Retina (tissue), 1 donor: ENCODE results near the gene ELMO1.

Experiments used
- DNase-seq: peaks from one replicate; pipeline ENCODE4 v3.0.0-alpha.2; 2016

The ELMO1 gene

GRCh38 chr7:37448636-37449361, at the start of gene ELMO1:
Gene ELMO1 (minus strand): TSS chr7:37448864. CDS start chr7:37342690, 106,174 bp downstream.
- DNase-seq, result peak; percentile 92

- DNase-seq, result no peak
Measured at GRCh38 chr7:37497576-37497975, 48.9 kb upstream of the ELMO1 start.

GRCh38 chr7:37495574-37496184, 47.0 kb upstream of the ELMO1 start:
- DNase-seq, result no peak

GRCh38 chr7:37494926-37495325, 46.3 kb upstream of the ELMO1 start:
- DNase-seq, result no peak

- no peak for DNase-seq
Measured at GRCh38 chr7:37493810-37494209, 45.1 kb upstream of the ELMO1 start.

GRCh38 chr7:37493123-37493522, 44.5 kb upstream of the ELMO1 start:
- no peak for DNase-seq

- no peak for DNase-seq
Measured at GRCh38 chr7:37491919-37492694, 43.4 kb upstream of the ELMO1 start.

- DNase-seq, result no peak
Measured at GRCh38 chr7:37489703-37490102, 41.0 kb upstream of the ELMO1 start.

GRCh38 chr7:37488163-37488764, 39.6 kb upstream of the ELMO1 start:
- no peak for DNase-seq

- no peak for DNase-seq
Measured at GRCh38 chr7:37484426-37485073, 35.9 kb upstream of the ELMO1 start.

GRCh38 chr7:37483627-37484026, 35.0 kb upstream of the ELMO1 start:
- DNase-seq, result no peak

GRCh38 chr7:37482953-37483352, 34.3 kb upstream of the ELMO1 start:
- DNase-seq, result no peak

- DNase-seq, result no peak
Measured at GRCh38 chr7:37482505-37482904, 33.8 kb upstream of the ELMO1 start.

- no peak for DNase-seq
Measured at GRCh38 chr7:37481722-37482288, 33.1 kb upstream of the ELMO1 start.

GRCh38 chr7:37481154-37481553, 32.5 kb upstream of the ELMO1 start:
- no peak for DNase-seq

GRCh38 chr7:37480041-37481031, 31.7 kb upstream of the ELMO1 start:
- no peak for DNase-seq

- no peak for DNase-seq
Measured at GRCh38 chr7:37476881-37477450, 28.3 kb upstream of the ELMO1 start.

- DNase-seq, result no peak
Measured at GRCh38 chr7:37476428-37476827, 27.8 kb upstream of the ELMO1 start.

GRCh38 chr7:37475646-37476045, 27.0 kb upstream of the ELMO1 start:
- no peak for DNase-seq

- DNase-seq, result no peak
Measured at GRCh38 chr7:37471619-37472018, 23.0 kb upstream of the ELMO1 start.

- no peak for DNase-seq
Measured at GRCh38 chr7:37467002-37467401, 18.3 kb upstream of the ELMO1 start.
